GM23338 (cell line): ENCODE measurements around the gene ITSN2.

Experiments used
- EZH2 ChIP-seq: fragments of 200-600 bp; sonication (generic); IDR thresholded peaks from one replicate; pipeline ENCODE4 v1.8.0; 2017; ENCODE audit warnings: antibody characterized with exemption, mild to moderate bottlenecking, low read depth; ENCODE audit not compliant: unreplicated experiment
- EZH2phosphoT487 ChIP-seq: fragments of 200-600 bp; sonication (generic); IDR thresholded peaks from one replicate; pipeline ENCODE4 v1.8.1; 2018; ENCODE audit warnings: antibody characterized with exemption; ENCODE audit not compliant: unreplicated experiment
- POLR2AphosphoS5 ChIP-seq: IDR thresholded peaks from 2 replicates; pipeline ENCODE4 v1.6.1; 2016; ENCODE audit warnings: antibody characterized with exemption, low read depth
- STAT1 ChIP-seq: IDR thresholded peaks from one replicate; pipeline ENCODE4 v1.6.1; 2016; ENCODE audit warnings: antibody characterized with exemption; ENCODE audit not compliant: unreplicated experiment
- ZNF114 ChIP-seq: fragments of 250-450 bp; sonication (Bioruptor Pico); IDR thresholded peaks from 2 replicates; pipeline ENCODE4 v1.5.0; 2020; ENCODE audit warnings: mild to moderate bottlenecking, moderate library complexity
- TF ChIP-seq, protein P1 (sequence below): IDR thresholded peaks from one replicate; pipeline ENCODE4 v1.6.1; 2018; ENCODE audit warnings: antibody characterized with exemption; ENCODE audit not compliant: unreplicated experiment
- TF ChIP-seq, protein P2 (sequence below), 2 experiments: fragments of 200-600 bp in 1 of 2; sonication (generic) in 1 of 2; conservative IDR thresholded peaks; 2 replicates each; pipeline versions ENCODE4 v1.5.1 to v1.6.1; 2016 to 2017; ENCODE audit warnings: antibody characterized with exemption in 2 of 2, low read depth in 2 of 2, mild to moderate bottlenecking in 2 of 2, moderate library complexity in 1 of 2

DNA sequence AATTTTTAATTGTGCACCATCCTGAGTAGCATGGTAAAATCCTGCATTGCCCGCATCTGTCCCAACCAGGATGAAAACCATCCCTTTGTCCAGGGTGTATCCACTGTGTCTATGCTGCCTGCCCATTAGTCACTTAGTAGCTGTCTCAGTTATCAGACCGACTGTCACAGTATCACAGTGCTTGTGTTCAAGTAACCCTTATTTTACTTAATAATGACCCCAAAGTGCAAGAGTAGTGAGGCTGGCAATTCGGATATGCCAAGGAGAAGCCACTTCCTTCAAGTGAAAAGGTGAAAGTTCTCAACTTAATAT, 8.8 kb downstream of the ITSN2 start:
- TF ChIP-seq, protein P1, sequence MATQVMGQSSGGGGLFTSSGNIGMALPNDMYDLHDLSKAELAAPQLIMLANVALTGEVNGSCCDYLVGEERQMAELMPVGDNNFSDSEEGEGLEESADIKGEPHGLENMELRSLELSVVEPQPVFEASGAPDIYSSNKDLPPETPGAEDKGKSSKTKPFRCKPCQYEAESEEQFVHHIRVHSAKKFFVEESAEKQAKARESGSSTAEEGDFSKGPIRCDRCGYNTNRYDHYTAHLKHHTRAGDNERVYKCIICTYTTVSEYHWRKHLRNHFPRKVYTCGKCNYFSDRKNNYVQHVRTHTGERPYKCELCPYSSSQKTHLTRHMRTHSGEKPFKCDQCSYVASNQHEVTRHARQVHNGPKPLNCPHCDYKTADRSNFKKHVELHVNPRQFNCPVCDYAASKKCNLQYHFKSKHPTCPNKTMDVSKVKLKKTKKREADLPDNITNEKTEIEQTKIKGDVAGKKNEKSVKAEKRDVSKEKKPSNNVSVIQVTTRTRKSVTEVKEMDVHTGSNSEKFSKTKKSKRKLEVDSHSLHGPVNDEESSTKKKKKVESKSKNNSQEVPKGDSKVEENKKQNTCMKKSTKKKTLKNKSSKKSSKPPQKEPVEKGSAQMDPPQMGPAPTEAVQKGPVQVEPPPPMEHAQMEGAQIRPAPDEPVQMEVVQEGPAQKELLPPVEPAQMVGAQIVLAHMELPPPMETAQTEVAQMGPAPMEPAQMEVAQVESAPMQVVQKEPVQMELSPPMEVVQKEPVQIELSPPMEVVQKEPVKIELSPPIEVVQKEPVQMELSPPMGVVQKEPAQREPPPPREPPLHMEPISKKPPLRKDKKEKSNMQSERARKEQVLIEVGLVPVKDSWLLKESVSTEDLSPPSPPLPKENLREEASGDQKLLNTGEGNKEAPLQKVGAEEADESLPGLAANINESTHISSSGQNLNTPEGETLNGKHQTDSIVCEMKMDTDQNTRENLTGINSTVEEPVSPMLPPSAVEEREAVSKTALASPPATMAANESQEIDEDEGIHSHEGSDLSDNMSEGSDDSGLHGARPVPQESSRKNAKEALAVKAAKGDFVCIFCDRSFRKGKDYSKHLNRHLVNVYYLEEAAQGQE: no peak
- TF ChIP-seq EZH2phosphoT487: no peak
- TF ChIP-seq EZH2: no peak
- TF ChIP-seq, protein P2, sequence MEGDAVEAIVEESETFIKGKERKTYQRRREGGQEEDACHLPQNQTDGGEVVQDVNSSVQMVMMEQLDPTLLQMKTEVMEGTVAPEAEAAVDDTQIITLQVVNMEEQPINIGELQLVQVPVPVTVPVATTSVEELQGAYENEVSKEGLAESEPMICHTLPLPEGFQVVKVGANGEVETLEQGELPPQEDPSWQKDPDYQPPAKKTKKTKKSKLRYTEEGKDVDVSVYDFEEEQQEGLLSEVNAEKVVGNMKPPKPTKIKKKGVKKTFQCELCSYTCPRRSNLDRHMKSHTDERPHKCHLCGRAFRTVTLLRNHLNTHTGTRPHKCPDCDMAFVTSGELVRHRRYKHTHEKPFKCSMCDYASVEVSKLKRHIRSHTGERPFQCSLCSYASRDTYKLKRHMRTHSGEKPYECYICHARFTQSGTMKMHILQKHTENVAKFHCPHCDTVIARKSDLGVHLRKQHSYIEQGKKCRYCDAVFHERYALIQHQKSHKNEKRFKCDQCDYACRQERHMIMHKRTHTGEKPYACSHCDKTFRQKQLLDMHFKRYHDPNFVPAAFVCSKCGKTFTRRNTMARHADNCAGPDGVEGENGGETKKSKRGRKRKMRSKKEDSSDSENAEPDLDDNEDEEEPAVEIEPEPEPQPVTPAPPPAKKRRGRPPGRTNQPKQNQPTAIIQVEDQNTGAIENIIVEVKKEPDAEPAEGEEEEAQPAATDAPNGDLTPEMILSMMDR (conservative IDR thresholded peaks at IDR 0.05; ENCODE audit: low read depth in 2 of 2): no peak
- TF ChIP-seq POLR2AphosphoS5: no peak
- TF ChIP-seq STAT1: no peak
- no peak for TF ChIP-seq ZNF114
